HFFc6 (cell line): ENCODE results near the gene KRTAP5-8. TPM values are rescaled to one million over a fixed set of nuclear protein-coding genes. Genes with fewer than 3 reads are reported as not detected.
"Not testable (repeated sequence)": the region's sequence is repeated elsewhere in the genome, so short reads cannot be mapped to it uniquely, and the experiment has no call there.

Experiments used
- DNase-seq: peaks from one replicate; pipeline ENCODE4 v3.0.0-alpha.2; 2018
- H3K27ac Mint-ChIP-seq: 2 replicates; pipeline ENCODE4 v1.8.0; 2020; ENCODE audit warnings: mild to moderate bottlenecking, mixed read lengths
- H3K27me3 Mint-ChIP-seq: 2 replicates; pipeline ENCODE4 v1.8.0; 2021; ENCODE audit warnings: mild to moderate bottlenecking, moderate library complexity, mixed read lengths; ENCODE audit not compliant: insufficient read depth
- H3K36me3 Mint-ChIP-seq: 2 replicates; pipeline ENCODE4 v1.8.0; 2021; ENCODE audit warnings: low read depth, mixed read lengths
- H3K4me1 Mint-ChIP-seq: 2 replicates; pipeline ENCODE4 v1.8.0; 2020; ENCODE audit warnings: low read depth, mixed read lengths
- H3K4me3 Mint-ChIP-seq: 2 replicates; pipeline ENCODE4 v1.8.0; 2020; ENCODE audit warnings: mild to moderate bottlenecking, moderate library complexity, mixed read lengths
- H3K9me3 Mint-ChIP-seq: 2 replicates; pipeline ENCODE4 v1.8.0; 2020; ENCODE audit warnings: mild to moderate bottlenecking, mixed read lengths
- CTCF ChIP-seq: fragments of 200-600 bp; sonication (generic); IDR thresholded peaks from 2 replicates; pipeline ENCODE4 v1.5.0; 2021; ENCODE audit warnings: antibody characterized with exemption, mild to moderate bottlenecking
- total RNA-seq, 6 experiments: library from RNA; stranded (reverse); fragmentation: NEBNext Ultra II Directional; extraction: Animal tissue kit (Norgen Biotek cat#: 25700); gene quantifications; 2 replicates in 1 of 6; 3 replicates in 5 of 6; pipeline ENCODE4 v1.2.3, GENCODE V29; 2021

KRTAP5-8 gene
- total RNA-seq, 6 experiments from 2014 or later = not detected

GRCh38 chr11:71527576-71528210 is 10.1 kb upstream of the KRTAP5-8 start:
- H3K4me3 Mint-ChIP-seq = no peak overlapping the region
- H3K36me3 Mint-ChIP-seq = no peaks in the 10 kb centered on the region
- no peak for DNase-seq
- no peak for TF ChIP-seq CTCF
- no peaks in the 10 kb centered on the region for H3K4me1 Mint-ChIP-seq
- peaks cover 10% of the 10 kb centered on the region for H3K27me3 Mint-ChIP-seq
- no peaks in the 10 kb centered on the region for H3K9me3 Mint-ChIP-seq
- no peak overlapping the region for H3K27ac Mint-ChIP-seq

- no peak for TF ChIP-seq CTCF
- no peaks in the 10 kb centered on the region for H3K4me1 Mint-ChIP-seq
- no peak overlapping the region for H3K27ac Mint-ChIP-seq
- no peaks in the 10 kb centered on the region for H3K36me3 Mint-ChIP-seq
- H3K27me3 Mint-ChIP-seq = peaks cover 8% of the 10 kb centered on the region
- H3K9me3 Mint-ChIP-seq = no peaks in the 10 kb centered on the region
- no peak overlapping the region for H3K4me3 Mint-ChIP-seq
- DNase-seq = no peak
These were observed 7.2 kb upstream of the KRTAP5-8 start for GRCh38 chr11:71530602-71531001.

GRCh38 chr11:71532036-71532610 is 5.7 kb upstream of the KRTAP5-8 start:
- Mint-ChIP-seq H3K4me3 (no peak overlapping the region), H3K27me3 (peaks cover 16% of the 10 kb centered on the region), H3K9me3 (no peaks in the 10 kb centered on the region), H3K4me1 (no peaks in the 10 kb centered on the region), H3K36me3 (no peaks in the 10 kb centered on the region), H3K27ac (no peak overlapping the region)
- DNase-seq = no peak
- no peak for TF ChIP-seq CTCF

GRCh38 chr11:71534711-71535608 is 2.9 kb upstream of the KRTAP5-8 start:
- not testable (repeated sequence) for DNase-seq, H3K36me3 Mint-ChIP-seq, H3K4me1 Mint-ChIP-seq, H3K4me3 Mint-ChIP-seq, H3K9me3 Mint-ChIP-seq, H3K27ac Mint-ChIP-seq
- H3K27me3 Mint-ChIP-seq = peaks cover 16% of the 10 kb centered on the region

GRCh38 chr11:71535825-71536224 is 2.0 kb upstream of the KRTAP5-8 start:
- Mint-ChIP-seq H3K27ac (no peak overlapping the region), H3K4me3 (no peak overlapping the region), H3K27me3 (peaks cover 21% of the 10 kb centered on the region), H3K36me3 (no peaks in the 10 kb centered on the region), H3K4me1 (no peaks in the 10 kb centered on the region), H3K9me3 (no peaks in the 10 kb centered on the region)
- no peak for TF ChIP-seq CTCF
- DNase-seq = no peak

- peaks cover 23% of the 10 kb centered on the region for H3K27me3 Mint-ChIP-seq
- no peaks in the 10 kb centered on the region for H3K9me3 Mint-ChIP-seq
- DNase-seq = no peak
- H3K4me1 Mint-ChIP-seq = no peaks in the 10 kb centered on the region
- no peaks in the 10 kb centered on the region for H3K36me3 Mint-ChIP-seq
- no peak overlapping the region for H3K27ac Mint-ChIP-seq
- H3K4me3 Mint-ChIP-seq = no peak overlapping the region
- TF ChIP-seq CTCF = no peak
These were observed 288 bp upstream of the KRTAP5-8 start for GRCh38 chr11:71537537-71537936.
